Gastroesophageal sphincter (tissue), 3 donors: Measurements from ENCODE around the gene DUOX2.

Source experiments
- CTCF ChIP-seq, 4 experiments: fragments of 200-600 bp in 2 of 4; fragments of 450-650 bp in 2 of 4; sonication (generic) in 1 of 4; IDR thresholded peaks; one replicate each; pipeline ENCODE4 v1.5.1; 2017 to 2019; ENCODE audit warnings: antibody characterized with exemption in 4 of 4, mild to moderate bottlenecking in 2 of 4, moderate library complexity in 2 of 4
- EP300 ChIP-seq: sonication (generic); formaldehyde crosslinking; IDR thresholded peaks from one replicate; pipeline ENCODE4 v1.6.1; 2017; ENCODE audit warnings: antibody characterized with exemption, mild to moderate bottlenecking

GRCh38 chr15:45099549-45100165 lies 14.3 kb downstream of the DUOX2 start:
- no peak for TF ChIP-seq CTCF (IDR thresholded peaks at IDR 0.05)
- no peak for TF ChIP-seq EP300
